ENCODE data around the gene HEXD. TPM values are rescaled to one million over a fixed set of nuclear protein-coding genes. Genes with fewer than 3 reads are reported as not detected.

The HEXD gene
- total RNA-seq, 1 donor from 2014 or later = 49.7 TPM

GRCh38 chr17:82399601-82400101 lies 18.5 kb upstream of the HEXD start:
- no peak overlapping the region for H3K27ac Mint-ChIP-seq
- DNase-seq (ENCODE audit: extremely low spot score, unreplicated experiment) = no peak

GRCh38 chr17:82400206-82400605 lies 17.9 kb upstream of the HEXD start:
- no peaks in the 10 kb centered on the region for H3K27me3 Mint-ChIP-seq
- H3K27ac Mint-ChIP-seq = no peak overlapping the region
- no peak for TF ChIP-seq CTCF (conservative IDR thresholded peaks at IDR 0.05)
- H3K4me3 Mint-ChIP-seq = no peak overlapping the region
- H3K36me3 Mint-ChIP-seq = peaks cover 11% of the 10 kb centered on the region
- peaks cover 6% of the 10 kb centered on the region for H3K4me1 Mint-ChIP-seq (ENCODE audit: unreplicated experiment)
- no peak for DNase-seq (ENCODE audit: extremely low spot score, unreplicated experiment)
- H3K9me3 Mint-ChIP-seq = no peaks in the 10 kb centered on the region

More at GRCh38 chr17:82399601-82400101, 18.5 kb upstream of the HEXD start:
- Mint-ChIP-seq H3K27me3 (no peaks in the 10 kb centered on the region), H3K4me1 (ENCODE audit: unreplicated experiment) (peaks cover 6% of the 10 kb centered on the region), H3K4me3 (no peak overlapping the region), H3K36me3 (peaks cover 10% of the 10 kb centered on the region), H3K9me3 (no peaks in the 10 kb centered on the region)
- no peak for TF ChIP-seq CTCF (conservative IDR thresholded peaks at IDR 0.05)

DNA sequence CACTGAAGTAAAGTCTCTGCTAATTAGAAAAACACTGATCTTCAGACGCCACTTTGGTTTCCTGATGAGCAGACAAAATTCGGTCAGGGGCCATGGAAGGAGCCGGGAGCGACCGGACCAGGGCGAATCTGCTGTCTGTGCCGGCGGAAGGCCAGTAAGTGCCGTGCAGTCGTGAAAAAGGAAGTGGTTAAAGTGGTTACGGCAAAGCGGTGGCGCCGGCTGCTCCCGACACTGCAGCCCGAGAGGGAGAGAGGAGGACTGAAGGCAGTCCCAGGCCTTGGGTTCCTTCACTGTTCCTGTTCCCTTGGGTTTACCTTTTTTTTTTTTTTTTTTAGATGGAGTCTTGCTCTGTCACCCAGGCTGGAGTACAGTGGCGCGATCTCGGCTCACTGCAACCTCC lies 17.3 kb upstream of the HEXD start:
- TF ChIP-seq CTCF (conservative IDR thresholded peaks at IDR 0.05) = no peak
- Mint-ChIP-seq H3K27ac (no peak overlapping the region), H3K27me3 (no peaks in the 10 kb centered on the region), H3K9me3 (no peaks in the 10 kb centered on the region), H3K4me1 (ENCODE audit: unreplicated experiment) (peaks cover 6% of the 10 kb centered on the region), H3K36me3 (peaks cover 11% of the 10 kb centered on the region), H3K4me3 (no peak overlapping the region)
- no peak for DNase-seq (ENCODE audit: extremely low spot score, unreplicated experiment)

DNA sequence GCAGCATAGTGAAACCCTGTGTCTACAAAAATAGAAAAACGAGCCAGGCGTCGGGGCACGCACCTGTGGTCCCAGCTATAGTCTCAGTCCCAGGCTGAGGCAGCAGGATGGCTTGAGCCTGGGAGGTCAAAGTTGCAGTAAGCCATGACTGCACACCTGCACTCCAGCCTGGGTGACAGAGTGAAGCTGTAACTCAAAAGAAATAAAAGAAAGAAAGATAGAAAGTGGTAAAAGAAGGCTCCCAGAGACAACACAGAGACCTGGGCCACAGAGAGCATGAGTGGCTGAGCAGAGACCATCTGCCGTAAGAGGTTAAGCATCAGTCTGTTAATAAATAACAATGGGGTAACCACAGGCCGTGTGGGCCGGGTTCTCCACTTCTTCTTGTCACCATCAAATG lies 15.3 kb upstream of the HEXD start:
- no peak overlapping the region for H3K4me3 Mint-ChIP-seq
- H3K27me3 Mint-ChIP-seq = no peaks in the 10 kb centered on the region
- peaks cover 10% of the 10 kb centered on the region for H3K36me3 Mint-ChIP-seq
- no peak for TF ChIP-seq CTCF (conservative IDR thresholded peaks at IDR 0.05)
- DNase-seq (ENCODE audit: extremely low spot score, unreplicated experiment) = no peak
- H3K9me3 Mint-ChIP-seq = no peaks in the 10 kb centered on the region
- peaks cover 6% of the 10 kb centered on the region for H3K4me1 Mint-ChIP-seq (ENCODE audit: unreplicated experiment)
- H3K27ac Mint-ChIP-seq = no peak overlapping the region

- no peak overlapping the region for H3K27ac Mint-ChIP-seq
- peaks cover 10% of the 10 kb centered on the region for H3K36me3 Mint-ChIP-seq
- no peak for DNase-seq (ENCODE audit: extremely low spot score, unreplicated experiment)
- no peaks in the 10 kb centered on the region for H3K27me3 Mint-ChIP-seq
- no peak overlapping the region for H3K4me3 Mint-ChIP-seq
- peaks cover 6% of the 10 kb centered on the region for H3K4me1 Mint-ChIP-seq (ENCODE audit: unreplicated experiment)
- no peaks in the 10 kb centered on the region for H3K9me3 Mint-ChIP-seq
- TF ChIP-seq CTCF (conservative IDR thresholded peaks at IDR 0.05) = no peak
Observed at GRCh38 chr17:82403662-82404660, 14.2 kb upstream of the HEXD start.
